Brain pericyte (primary cell): ENCODE results near the gene SLC17A9.

Experiments used
- DNase-seq: peaks from one replicate; pipeline ENCODE4 v3.0.0-alpha.2; 2012; ENCODE audit warnings: low read depth, low spot score

Gene SLC17A9

DNA sequence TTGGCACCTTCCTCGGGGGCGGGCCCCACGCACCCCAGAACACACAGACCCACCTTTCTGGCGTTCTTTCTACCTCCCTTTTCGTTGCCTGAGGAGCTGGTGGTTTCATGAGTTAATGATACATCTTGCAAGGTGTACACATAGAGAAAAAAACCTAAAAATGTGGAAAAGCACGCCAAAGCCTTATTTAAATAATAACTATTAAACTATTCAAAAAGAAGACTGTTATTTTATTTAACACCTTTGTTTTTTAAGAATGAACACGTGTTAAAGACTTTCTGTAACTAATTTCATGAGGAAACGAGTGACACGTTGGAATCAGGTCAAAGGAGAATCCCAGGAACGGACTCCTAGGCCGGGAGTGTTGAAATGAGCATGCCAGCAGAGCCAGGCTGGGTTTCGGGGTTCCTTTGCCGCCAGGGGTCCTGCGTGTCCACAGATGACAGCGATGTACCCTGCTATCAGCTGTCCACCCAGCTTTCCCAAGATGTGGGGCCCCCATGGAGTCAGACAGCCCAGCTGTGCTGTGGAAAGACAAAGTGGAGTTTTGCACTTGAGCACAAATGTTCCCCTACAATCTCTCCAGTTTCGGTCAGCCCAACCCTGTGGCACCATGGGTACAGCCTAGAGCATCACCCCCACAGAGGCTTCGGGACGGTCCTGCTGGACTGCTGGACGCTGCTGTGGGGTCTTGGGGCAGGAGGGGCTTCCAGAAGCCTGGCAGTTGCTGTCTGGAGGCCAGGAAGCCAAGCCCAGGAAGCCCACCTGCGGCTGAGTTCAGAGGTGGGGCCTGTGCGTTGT, 16.1 kb downstream of the SLC17A9 start:
- no peak for DNase-seq

DNA sequence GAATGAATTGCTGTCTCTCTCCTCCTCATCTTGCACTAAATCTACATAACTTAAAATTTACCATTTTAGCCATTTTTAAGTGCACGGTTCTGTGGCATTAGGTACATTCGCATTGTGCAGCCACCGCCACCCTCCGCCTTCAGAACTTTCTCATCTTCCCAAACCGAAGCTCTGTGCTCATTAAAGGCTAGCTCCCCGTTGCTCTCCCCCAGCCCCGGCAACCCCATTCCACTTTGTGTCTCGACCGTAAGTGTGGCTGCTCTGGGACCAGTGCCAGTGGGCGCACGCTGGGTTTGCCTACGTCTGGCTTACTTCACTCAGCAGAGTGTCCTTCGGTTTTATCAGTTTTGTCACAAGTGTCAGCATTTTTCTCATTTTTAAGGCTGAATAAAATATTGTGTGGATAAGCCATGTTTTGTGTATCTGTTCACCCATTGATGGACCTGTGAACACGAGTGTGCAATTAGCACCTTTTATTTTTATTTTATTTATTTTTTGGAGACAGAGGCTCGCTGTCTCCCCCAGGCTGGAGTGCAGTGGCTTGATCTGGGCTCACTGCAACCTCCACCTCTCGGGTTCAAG, 16.8 kb downstream of the SLC17A9 start:
- no peak for DNase-seq

GRCh38 chr20:62969939-62970306, 17.4 kb downstream of the SLC17A9 start:
- no peak for DNase-seq

DNA sequence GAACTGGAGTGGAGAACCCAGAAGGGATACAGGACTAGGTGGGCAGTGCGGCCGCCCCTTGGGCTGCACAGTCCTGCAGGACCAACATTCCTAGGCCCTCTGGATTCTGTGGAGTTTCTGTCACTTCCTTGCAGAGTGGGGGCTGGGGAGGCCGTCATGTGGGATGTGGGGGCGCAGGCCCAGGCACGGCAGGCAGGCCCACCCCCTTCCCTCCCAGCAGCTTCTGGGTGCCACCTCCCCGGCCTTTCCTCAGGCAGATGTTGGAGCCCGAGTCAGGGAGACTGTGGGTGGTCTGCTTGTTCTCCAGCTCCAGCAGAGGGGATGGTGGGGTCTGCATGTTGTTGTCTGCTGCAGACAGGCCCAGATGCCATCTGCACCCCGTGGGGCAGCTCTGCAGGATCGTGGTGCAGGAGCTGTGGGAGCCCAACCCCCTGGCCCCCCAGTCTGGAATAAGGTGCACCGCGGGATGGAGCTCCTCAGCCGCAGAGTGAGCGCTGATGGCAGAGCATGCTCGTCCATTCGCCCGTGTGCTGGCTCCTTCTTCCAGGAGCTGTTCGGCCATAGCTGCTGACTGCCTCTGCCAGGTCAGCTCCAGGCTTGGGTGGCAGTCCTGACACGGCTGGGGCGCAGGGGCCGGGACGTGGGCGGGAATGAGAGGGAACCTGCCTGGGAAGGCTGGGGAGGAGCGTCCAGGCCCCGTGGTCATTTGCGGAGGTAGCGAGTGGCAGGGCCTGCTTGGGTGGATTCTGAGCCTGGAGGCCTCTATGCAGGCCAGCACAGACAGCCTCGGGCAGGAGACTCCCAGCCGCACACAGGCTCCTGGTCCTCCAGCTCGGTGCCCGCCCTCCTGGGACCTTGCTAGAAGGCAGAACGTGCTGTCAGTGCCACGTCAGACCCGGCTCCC, 18.1 kb downstream of the SLC17A9 start:
- DNase-seq, result no peak

GRCh38 chr20:62971211-62971949, 18.9 kb downstream of the SLC17A9 start:
- DNase-seq, result no peak

GRCh38 chr20:62971950-62972844, 19.7 kb downstream of the SLC17A9 start:
- no peak for DNase-seq

DNA sequence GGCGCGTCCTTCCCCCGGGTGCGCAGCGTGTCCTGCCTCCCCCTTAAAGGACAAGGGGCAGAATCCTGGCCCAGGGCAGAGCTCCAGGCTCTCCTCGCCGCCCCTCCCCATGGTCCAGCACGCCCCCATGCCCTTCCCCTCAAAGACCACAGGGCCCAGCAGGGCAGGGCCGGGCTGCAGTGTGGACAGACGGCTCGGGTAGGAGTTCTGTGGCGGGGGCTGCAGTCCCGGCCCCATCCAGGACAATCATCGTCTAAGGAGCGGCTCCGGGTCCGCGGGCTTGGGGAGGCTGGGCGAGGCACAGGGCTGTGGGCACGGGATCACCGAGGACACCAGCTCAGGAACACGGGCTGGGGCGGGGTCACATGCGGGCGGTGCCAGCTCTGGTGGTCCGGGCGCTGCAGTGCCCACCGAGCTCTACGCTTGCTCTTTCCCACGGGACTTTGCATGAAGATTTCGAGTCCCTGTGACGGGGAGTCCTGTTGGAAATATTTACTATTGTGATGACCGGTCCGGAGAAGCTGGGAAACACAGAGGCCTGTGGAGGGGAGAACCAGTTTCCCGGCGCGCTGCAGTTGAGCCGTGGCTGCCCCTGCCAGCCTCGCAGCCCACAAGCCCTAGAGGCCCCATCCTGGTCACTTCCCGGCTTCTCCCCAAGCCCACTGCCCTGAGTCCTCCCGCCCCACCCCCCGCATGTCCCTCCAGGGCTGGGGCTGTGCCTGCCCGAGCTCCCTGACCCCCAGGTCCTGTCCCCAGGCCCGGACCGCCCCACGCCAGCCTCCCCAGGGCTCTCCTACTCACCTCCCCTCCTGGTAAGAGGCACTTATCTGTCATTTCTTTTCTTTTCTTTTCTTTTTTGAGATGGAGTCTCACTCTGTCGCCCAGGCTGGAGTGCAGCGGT, 20.6 kb downstream of the SLC17A9 start:
- DNase-seq, result no peak

- no peak for DNase-seq
Observed at GRCh38 chr20:62975251-62975760, 22.8 kb downstream of the SLC17A9 start.

- DNase-seq, result no peak
Observed at GRCh38 chr20:62975812-62976508, 23.5 kb downstream of the SLC17A9 start.

DNA sequence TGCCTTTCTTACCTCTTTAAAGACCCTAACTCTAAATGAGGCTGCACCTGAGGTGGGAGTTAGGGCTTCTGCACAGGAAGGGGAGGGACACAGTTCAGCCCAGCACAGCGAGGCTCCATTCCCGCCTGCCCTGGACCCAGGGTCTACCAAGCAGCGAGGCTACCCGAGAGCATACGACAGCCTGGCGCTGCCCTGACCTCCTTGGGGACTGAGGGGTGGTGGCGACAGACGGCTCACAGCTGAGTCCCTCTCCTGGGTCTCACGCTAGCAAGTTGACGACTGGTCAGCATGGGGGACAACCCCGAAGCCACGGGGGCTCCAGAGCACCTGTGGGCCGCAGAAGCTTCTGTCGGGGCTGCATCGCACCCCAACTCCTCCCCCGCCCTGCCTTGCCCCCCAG, 24.4 kb downstream of the SLC17A9 start:
- no peak for DNase-seq

DNA sequence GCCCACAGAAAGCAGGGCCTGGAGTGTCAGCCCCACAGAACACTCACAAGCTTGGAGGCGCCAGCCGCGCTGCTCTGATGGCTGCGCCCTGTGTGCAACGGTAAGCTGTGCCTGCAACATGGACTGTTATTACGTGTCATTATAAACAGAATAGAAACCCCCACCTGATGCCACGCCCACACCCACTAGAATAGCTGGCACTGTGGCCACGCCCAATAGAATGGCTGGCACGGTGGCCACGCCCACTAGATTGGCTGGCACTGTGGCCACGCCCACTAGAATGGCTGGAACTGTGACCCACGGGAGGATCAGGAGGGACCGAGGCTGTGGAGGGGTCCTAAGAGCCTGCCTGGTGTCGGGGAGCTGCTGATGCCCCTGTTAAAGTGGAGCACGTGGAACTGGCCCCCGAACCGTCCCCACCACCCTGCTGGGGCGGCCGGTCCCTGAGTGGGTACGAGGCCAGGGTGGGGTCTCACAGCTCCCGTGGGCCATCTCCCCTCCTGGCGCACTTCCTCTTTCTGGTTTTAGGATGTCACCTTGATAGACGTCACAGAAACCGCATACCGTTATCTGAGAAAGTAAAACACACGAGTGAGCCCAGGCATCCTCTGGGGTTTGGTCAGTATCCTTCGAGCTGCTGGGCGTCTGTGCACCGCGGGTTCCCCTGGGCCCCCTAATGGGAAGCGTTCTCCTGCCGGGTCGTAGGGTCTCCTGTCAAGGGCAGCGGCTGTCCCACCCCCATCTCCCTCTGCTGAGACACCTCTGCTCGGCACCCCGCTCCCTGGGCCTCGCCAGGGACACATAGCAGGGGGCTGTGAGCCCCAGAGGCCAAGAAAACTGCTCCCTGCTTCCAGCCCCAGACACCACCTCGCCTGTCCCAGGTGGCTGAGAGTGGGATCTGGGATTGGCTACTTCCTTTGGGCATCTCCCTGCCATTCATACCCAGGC, 25.4 kb downstream of the SLC17A9 start:
- no peak for DNase-seq

- DNase-seq, result no peak
Observed at GRCh38 chr20:62978561-62978943, 26.0 kb downstream of the SLC17A9 start.

DNA sequence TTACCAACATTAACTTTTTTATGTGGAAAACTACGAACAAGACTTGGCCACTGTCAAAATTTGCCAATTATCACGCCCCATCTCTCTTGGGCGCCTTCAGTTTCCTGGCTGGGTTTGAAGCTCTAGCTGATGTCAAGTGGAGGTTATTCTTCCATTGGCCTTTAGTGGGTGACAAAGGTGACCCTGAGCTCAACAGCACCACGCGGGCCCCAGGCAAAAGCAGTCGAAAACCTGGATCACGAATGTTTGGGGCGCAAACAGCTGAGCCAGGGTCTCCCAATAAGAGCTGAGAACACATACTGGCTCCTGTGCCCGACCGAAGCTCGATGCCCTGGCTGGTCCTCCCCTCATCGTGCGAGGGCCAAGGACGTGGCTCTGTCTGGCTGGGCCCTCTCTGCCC, 26.8 kb downstream of the SLC17A9 start:
- DNase-seq, result no peak

- DNase-seq, result no peak
Observed at GRCh38 chr20:62979876-62980373, 27.4 kb downstream of the SLC17A9 start.

GRCh38 chr20:62980380-62980960, 28.0 kb downstream of the SLC17A9 start:
- no peak for DNase-seq

- DNase-seq, result no peak
Observed at GRCh38 chr20:62980970-62981369, 28.5 kb downstream of the SLC17A9 start.
